GM12873 (cell line): ENCODE results near the gene PDGFD.

Source experiments
- CTCF ChIP-seq: IDR thresholded peaks from 2 replicates; pipeline ENCODE4 v1.5.1; 2012; ENCODE audit warnings: low read depth, mild to moderate bottlenecking, moderate library complexity, low read length, control low read depth; ENCODE audit not compliant: insufficient read depth; ENCODE audit errors: missing control alignments

PDGFD gene

DNA sequence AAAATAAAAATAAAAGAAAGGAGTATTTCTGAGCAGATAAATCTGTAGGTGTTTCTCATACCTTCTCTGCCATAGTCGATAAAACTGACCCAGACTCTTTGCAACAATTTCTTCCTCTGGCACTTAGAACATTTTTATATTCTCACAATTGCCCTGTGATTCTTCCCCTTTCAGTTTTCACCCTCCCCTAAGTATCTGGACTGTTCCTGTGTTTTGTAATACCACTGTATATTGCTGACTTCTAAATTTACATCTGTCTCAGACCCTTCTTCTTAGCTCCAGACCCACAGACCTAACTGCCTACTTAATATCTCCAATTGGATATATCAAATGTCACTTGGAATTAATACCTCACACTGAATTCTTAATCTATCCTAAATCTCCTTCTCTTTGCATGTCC, 261.0 kb downstream of the PDGFD start:
- TF ChIP-seq CTCF: no peak

GRCh38 chr11:103901656-103902055, 262.3 kb downstream of the PDGFD start:
- TF ChIP-seq CTCF: no peak

DNA sequence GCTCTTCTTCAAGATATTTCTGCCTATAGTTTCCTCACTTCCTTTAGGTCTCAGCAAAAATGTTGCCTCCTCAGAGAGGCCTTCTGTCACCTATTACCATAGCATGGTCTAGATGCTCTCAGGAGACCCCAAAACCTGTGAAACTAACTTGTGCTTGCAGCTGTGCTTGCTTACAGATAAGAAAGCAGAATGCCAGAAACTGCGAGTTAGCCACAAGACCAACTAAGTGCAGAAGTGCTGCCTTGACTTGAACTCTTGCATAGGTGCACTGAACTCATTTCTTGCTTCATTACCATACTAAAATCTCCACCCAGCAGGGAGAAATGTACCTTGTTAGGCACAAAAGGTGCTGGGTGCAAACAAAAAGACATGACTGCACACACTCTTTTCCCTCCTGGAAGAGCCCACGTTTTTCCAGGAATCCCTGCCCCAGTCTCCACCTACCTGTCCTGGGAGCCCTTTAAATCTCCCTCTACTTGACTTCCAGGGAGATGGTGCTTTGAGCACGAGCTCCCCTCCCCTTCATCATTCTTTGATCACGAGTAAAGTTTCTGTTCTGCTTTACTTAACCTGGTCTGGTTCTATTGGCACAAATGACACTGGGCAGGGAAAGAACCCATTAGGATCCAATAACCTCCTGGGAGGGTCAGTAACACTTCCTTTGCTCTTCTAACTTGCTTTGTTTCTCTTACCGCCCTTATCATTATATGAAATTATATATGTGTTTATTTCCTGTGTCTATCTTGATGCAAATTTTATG, 265.2 kb downstream of the PDGFD start:
- no peak for TF ChIP-seq CTCF

DNA sequence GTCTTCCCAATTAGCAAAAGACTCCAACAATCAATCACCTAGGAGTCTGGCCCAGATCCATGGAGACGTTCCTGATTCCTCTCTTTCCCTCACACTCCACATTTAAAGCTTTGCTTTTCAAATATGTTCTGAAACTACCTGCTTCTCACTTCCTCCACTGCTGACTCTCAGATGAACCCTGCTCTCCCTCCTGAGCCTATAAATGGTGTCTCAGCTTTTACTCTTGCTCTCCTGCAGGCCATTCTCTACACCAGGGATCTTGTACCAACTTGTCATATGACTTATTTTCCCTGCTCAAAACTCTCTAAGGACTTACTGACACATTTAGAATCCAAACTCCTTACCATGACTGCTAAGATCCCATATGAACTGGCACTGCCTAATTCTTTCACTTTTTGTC, 265.9 kb downstream of the PDGFD start:
- TF ChIP-seq CTCF: no peak

GRCh38 chr11:103897160-103897936, 266.6 kb downstream of the PDGFD start:
- TF ChIP-seq CTCF: no peak

DNA sequence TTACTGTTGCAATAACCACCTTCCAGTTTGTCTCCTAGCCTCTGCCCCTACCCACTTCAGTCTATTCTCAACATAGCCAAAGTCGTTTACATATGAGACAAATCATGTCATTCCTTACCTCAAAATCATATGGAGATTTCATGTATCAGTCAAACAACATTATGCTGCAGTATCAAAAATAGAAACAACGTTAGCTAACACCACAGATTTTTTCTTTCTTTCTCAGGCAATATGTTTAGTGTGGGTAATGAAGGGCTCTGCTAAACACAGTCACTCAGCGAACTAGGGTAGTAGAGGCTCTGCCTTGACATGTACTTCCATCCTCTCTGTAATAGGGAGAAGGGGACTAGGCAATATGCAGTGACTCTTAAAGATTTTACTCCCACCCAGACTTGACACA, 268.8 kb downstream of the PDGFD start:
- no peak for TF ChIP-seq CTCF

DNA sequence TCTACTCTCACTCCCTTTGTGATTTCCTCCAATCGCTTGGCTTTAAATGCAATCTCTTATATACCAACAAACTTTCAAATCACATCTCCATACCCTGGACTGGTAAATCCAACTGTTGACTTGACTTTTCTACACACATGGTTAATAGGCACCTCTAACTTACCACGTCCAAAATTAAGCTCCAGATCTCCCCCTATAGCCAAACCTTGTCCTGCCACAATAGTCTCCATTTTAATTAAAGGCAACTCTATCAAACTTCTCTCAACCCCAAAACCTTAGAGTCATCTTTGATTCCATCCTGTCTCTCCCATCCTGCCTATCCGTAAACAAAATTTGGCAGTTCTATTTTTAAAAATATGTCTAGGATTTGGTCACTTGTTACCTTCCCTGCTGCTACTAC, 269.3 kb downstream of the PDGFD start:
- no peak for TF ChIP-seq CTCF
